ENCODE data around the gene XPO4. TPM values are rescaled to one million over a fixed set of nuclear protein-coding genes. Genes with fewer than 3 reads are reported as not detected.
"Not testable (repeated sequence)": the region's sequence is repeated elsewhere in the genome, so short reads cannot be mapped to it uniquely, and the experiment has no call there.

The XPO4 gene
- total RNA-seq, 1 donor from 2014 or later: 15.5 TPM

DNA sequence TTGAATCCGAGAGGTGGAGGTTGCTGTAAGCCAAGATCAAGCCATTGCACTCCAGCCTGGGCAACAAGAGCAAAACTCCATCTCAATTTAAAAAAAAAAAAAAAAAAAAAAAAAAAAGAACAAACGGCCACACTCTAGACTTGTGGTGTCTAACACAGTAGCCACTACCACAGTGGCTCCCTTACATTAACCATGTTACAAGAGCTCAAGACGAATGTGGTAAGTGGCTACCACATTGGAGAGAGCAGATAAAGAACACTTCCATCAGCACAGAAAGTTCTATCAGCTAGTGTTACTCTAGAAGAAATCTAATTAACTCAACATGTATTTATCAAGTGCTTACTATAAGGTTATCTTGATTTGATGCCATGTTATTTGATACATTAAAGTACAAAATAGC lies 11.5 kb downstream of the XPO4 start:
- no peaks in the 10 kb centered on the region for H3K36me3 Mint-ChIP-seq (ENCODE audit: unreplicated experiment)
- DNase-seq: no peak
- H3K27me3 Mint-ChIP-seq (ENCODE audit: unreplicated experiment): peaks cover 2% of the 10 kb centered on the region
- no peaks in the 10 kb centered on the region for H3K4me1 Mint-ChIP-seq (ENCODE audit: low read depth, unreplicated experiment)
- H3K9me3 Mint-ChIP-seq (ENCODE audit: unreplicated experiment): no peaks in the 10 kb centered on the region
- no peak overlapping the region for H3K4me3 Mint-ChIP-seq (ENCODE audit: unreplicated experiment)
- TF ChIP-seq CTCF (IDR thresholded peaks at IDR 0.05; ENCODE audit: partially characterized antibody, unreplicated experiment): no peak
- no peak overlapping the region for H3K27ac Mint-ChIP-seq (ENCODE audit: unreplicated experiment)

- H3K27me3 Mint-ChIP-seq (ENCODE audit: unreplicated experiment); DNase-seq; H3K27ac Mint-ChIP-seq (ENCODE audit: unreplicated experiment); H3K4me3 Mint-ChIP-seq (ENCODE audit: unreplicated experiment); H3K4me1 Mint-ChIP-seq (ENCODE audit: low read depth, unreplicated experiment); H3K36me3 Mint-ChIP-seq (ENCODE audit: unreplicated experiment); H3K9me3 Mint-ChIP-seq (ENCODE audit: unreplicated experiment): not testable (repeated sequence)
Measured at GRCh38 chr13:20890540-20890939, 12.0 kb downstream of the XPO4 start.

- H3K36me3 Mint-ChIP-seq (ENCODE audit: unreplicated experiment): no peaks in the 10 kb centered on the region
- no peak for TF ChIP-seq CTCF (IDR thresholded peaks at IDR 0.05; ENCODE audit: partially characterized antibody, unreplicated experiment)
- H3K9me3 Mint-ChIP-seq (ENCODE audit: unreplicated experiment): no peaks in the 10 kb centered on the region
- DNase-seq: no peak
- H3K4me1 Mint-ChIP-seq (ENCODE audit: low read depth, unreplicated experiment): peaks cover 14% of the 10 kb centered on the region
- peak overlapping the region; percentile 74 for H3K4me3 Mint-ChIP-seq (ENCODE audit: unreplicated experiment)
- H3K27ac Mint-ChIP-seq (ENCODE audit: unreplicated experiment): peak overlapping the region; percentile 85
- H3K27me3 Mint-ChIP-seq (ENCODE audit: unreplicated experiment): no peaks in the 10 kb centered on the region
Measured at GRCh38 chr13:20882206-20882605, 20.3 kb downstream of the XPO4 start.

GRCh38 chr13:20877902-20878301 lies 24.6 kb downstream of the XPO4 start:
- no peak for DNase-seq
- Mint-ChIP-seq H3K4me3 (ENCODE audit: unreplicated experiment) (no peak overlapping the region), H3K9me3 (ENCODE audit: unreplicated experiment) (no peaks in the 10 kb centered on the region), H3K27me3 (ENCODE audit: unreplicated experiment) (peaks cover 2% of the 10 kb centered on the region), H3K36me3 (ENCODE audit: unreplicated experiment) (peaks cover 7% of the 10 kb centered on the region), H3K27ac (ENCODE audit: unreplicated experiment) (no peak overlapping the region), H3K4me1 (ENCODE audit: low read depth, unreplicated experiment) (peaks cover 13% of the 10 kb centered on the region)
- TF ChIP-seq CTCF (IDR thresholded peaks at IDR 0.05; ENCODE audit: partially characterized antibody, unreplicated experiment): no peak

- not testable (repeated sequence) for H3K27ac Mint-ChIP-seq (ENCODE audit: unreplicated experiment); H3K4me1 Mint-ChIP-seq (ENCODE audit: low read depth, unreplicated experiment); DNase-seq; H3K36me3 Mint-ChIP-seq (ENCODE audit: unreplicated experiment); H3K4me3 Mint-ChIP-seq (ENCODE audit: unreplicated experiment); H3K9me3 Mint-ChIP-seq (ENCODE audit: unreplicated experiment); H3K27me3 Mint-ChIP-seq (ENCODE audit: unreplicated experiment)
Measured at GRCh38 chr13:20876802-20877201, 25.7 kb downstream of the XPO4 start.

DNA sequence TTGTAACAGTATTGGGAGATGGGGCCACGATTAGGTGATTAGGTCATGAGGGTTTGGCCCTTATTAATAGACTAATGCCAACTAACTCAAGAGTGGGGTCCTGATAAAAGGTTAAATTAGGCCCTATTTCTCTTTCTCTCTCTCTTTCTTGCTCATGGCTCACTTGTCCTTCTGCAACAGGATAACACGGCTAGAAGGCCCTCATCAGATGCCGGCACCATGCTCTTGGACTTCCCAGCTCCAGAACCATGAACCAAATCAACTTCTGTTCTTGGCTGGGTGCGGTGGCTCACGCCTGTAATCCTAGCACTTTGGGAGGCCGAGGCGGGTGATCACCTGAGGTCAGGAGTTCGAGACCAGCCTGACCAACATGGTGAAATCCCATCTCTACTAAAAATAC lies 28.1 kb downstream of the XPO4 start:
- not testable (repeated sequence) for H3K4me1 Mint-ChIP-seq (ENCODE audit: low read depth, unreplicated experiment); H3K9me3 Mint-ChIP-seq (ENCODE audit: unreplicated experiment); H3K27me3 Mint-ChIP-seq (ENCODE audit: unreplicated experiment); H3K27ac Mint-ChIP-seq (ENCODE audit: unreplicated experiment); H3K36me3 Mint-ChIP-seq (ENCODE audit: unreplicated experiment); H3K4me3 Mint-ChIP-seq (ENCODE audit: unreplicated experiment); DNase-seq

- peaks cover 2% of the 10 kb centered on the region for H3K4me1 Mint-ChIP-seq (ENCODE audit: low read depth, unreplicated experiment)
- no peaks in the 10 kb centered on the region for H3K9me3 Mint-ChIP-seq (ENCODE audit: unreplicated experiment)
- TF ChIP-seq CTCF (IDR thresholded peaks at IDR 0.05; ENCODE audit: partially characterized antibody, unreplicated experiment): no peak
- H3K27me3 Mint-ChIP-seq (ENCODE audit: unreplicated experiment): peaks cover 2% of the 10 kb centered on the region
- H3K4me3 Mint-ChIP-seq (ENCODE audit: unreplicated experiment): no peak overlapping the region
- DNase-seq: no peak
- H3K27ac Mint-ChIP-seq (ENCODE audit: unreplicated experiment): peak overlapping the region; percentile 74
- H3K36me3 Mint-ChIP-seq (ENCODE audit: unreplicated experiment): peaks cover 7% of the 10 kb centered on the region
Measured at GRCh38 chr13:20873348-20873747, 29.2 kb downstream of the XPO4 start.

Data from glutamatergic neuron (in vitro differentiated cells).